Spleen (tissue), 7 donors: ENCODE results near the gene SH3TC2.

Source experiments
- POLR2A ChIP-seq, 3 donors: fragments of 450-650 bp; IDR thresholded peaks; one replicate each; pipeline ENCODE4 v1.5.1; 2017; ENCODE audit warnings: antibody characterized with exemption in 3 of 3, mild to moderate bottlenecking in 1 of 3
- TF ChIP-seq, protein P1 (sequence below), 11 experiments: fragments of 200-600 bp in 7 of 11; fragments of 450-650 bp in 4 of 11; sonication (generic) in 4 of 11; IDR thresholded peaks in 8 of 11; conservative IDR thresholded peaks in 3 of 11; 1 replicate in 7 of 11; 2 replicates in 4 of 11; pipeline versions ENCODE4 v1.4.0 to v1.8.0; 2016 to 2021; ENCODE audit warnings: antibody characterized with exemption in 11 of 11, inconsistent platforms in 4 of 11, mild to moderate bottlenecking in 1 of 11
- donor health status: DM: no; HTN: no; CAD: no; lungs with moderate emphysema.
- donor health status: DM: no; HTN: no; CAD: no.
- donor health status: DM: no; HTN: no; CAD: no.

GRCh38 chr5:149014571-149015031 lies 48.3 kb downstream of the SH3TC2 start:
- no peak for TF ChIP-seq POLR2A (IDR thresholded peaks at IDR 0.05)
- TF ChIP-seq, protein P1, sequence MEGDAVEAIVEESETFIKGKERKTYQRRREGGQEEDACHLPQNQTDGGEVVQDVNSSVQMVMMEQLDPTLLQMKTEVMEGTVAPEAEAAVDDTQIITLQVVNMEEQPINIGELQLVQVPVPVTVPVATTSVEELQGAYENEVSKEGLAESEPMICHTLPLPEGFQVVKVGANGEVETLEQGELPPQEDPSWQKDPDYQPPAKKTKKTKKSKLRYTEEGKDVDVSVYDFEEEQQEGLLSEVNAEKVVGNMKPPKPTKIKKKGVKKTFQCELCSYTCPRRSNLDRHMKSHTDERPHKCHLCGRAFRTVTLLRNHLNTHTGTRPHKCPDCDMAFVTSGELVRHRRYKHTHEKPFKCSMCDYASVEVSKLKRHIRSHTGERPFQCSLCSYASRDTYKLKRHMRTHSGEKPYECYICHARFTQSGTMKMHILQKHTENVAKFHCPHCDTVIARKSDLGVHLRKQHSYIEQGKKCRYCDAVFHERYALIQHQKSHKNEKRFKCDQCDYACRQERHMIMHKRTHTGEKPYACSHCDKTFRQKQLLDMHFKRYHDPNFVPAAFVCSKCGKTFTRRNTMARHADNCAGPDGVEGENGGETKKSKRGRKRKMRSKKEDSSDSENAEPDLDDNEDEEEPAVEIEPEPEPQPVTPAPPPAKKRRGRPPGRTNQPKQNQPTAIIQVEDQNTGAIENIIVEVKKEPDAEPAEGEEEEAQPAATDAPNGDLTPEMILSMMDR (IDR thresholded peaks at IDR 0.05 in 8 of 11, conservative IDR thresholded peaks at IDR 0.05 in 3 of 11), result no peak
